ES-I3 (cell line): ENCODE data around the gene SLC24A5.

Source experiments
- H3K36me3 ChIP-seq: 2 replicates; pipeline ENCODE4 v1.6.1; 2013; ENCODE audit warnings: mild to moderate bottlenecking, low read length, control low read depth, moderate library complexity; ENCODE audit not compliant: insufficient read depth
- H3K4me1 ChIP-seq: 2 replicates; pipeline ENCODE4 v1.6.1; 2013; ENCODE audit warnings: mild to moderate bottlenecking, control low read depth, low read length; ENCODE audit not compliant: insufficient read depth
- H3K9ac ChIP-seq: 2 replicates; pipeline ENCODE4 v1.6.1; 2013; ENCODE audit warnings: low read depth, mild to moderate bottlenecking, low read length, moderate library complexity
- H3K9me3 ChIP-seq: 2 replicates; pipeline ENCODE4 v1.6.1; 2013; ENCODE audit warnings: mild to moderate bottlenecking, low read length, moderate library complexity; ENCODE audit not compliant: control insufficient read depth, insufficient read depth

The SLC24A5 gene

GRCh38 chr15:48120745-48121144 is at the start of gene SLC24A5:
TSS of gene SLC24A5 (plus strand) at chr15:48120990. CDS start at chr15:48121045, 55 bp downstream.
- H3K4me1 ChIP-seq = peaks cover 4% of the 10 kb centered on the region; the same call in 1 of the 2 replicates
- no peaks in the 10 kb centered on the region for H3K9me3 ChIP-seq
- no peaks in the 10 kb centered on the region for H3K36me3 ChIP-seq
- H3K9ac ChIP-seq = no peak within 1 kb of the TSS

GRCh38 chr15:48072941-48073340 is 47.8 kb upstream of the SLC24A5 start:
- Histone ChIP-seq H3K36me3 (no peaks in the 10 kb centered on the region), H3K4me1 (no peaks in the 10 kb centered on the region), H3K9me3 (peaks cover 2% of the 10 kb centered on the region; the same call in 1 of the 2 replicates), H3K9ac (no peak overlapping the region)

GRCh38 chr15:48073881-48074280 is 46.9 kb upstream of the SLC24A5 start:
- Histone ChIP-seq H3K9ac (no peak overlapping the region), H3K9me3 (peaks cover 2% of the 10 kb centered on the region; the same call in 1 of the 2 replicates), H3K4me1 (no peaks in the 10 kb centered on the region), H3K36me3 (no peaks in the 10 kb centered on the region)

GRCh38 chr15:48076454-48076853 is 44.3 kb upstream of the SLC24A5 start:
- H3K36me3 ChIP-seq = no peaks in the 10 kb centered on the region
- H3K9ac ChIP-seq = no peak overlapping the region
- no peaks in the 10 kb centered on the region for H3K4me1 ChIP-seq
- peaks cover 2% of the 10 kb centered on the region; the same call in 1 of the 2 replicates for H3K9me3 ChIP-seq

- peaks cover 2% of the 10 kb centered on the region; the same call in 1 of the 2 replicates for H3K9me3 ChIP-seq
- H3K9ac ChIP-seq = no peak overlapping the region
- no peaks in the 10 kb centered on the region for H3K4me1 ChIP-seq
- H3K36me3 ChIP-seq = no peaks in the 10 kb centered on the region
Measured at GRCh38 chr15:48077616-48078184, 43.1 kb upstream of the SLC24A5 start.

GRCh38 chr15:48084759-48085590 is 35.8 kb upstream of the SLC24A5 start:
- Histone ChIP-seq H3K9me3 (peaks cover 19% of the 10 kb centered on the region), H3K4me1 (no peaks in the 10 kb centered on the region), H3K36me3 (no peaks in the 10 kb centered on the region), H3K9ac (no peak overlapping the region)

GRCh38 chr15:48085591-48085930 is 35.2 kb upstream of the SLC24A5 start:
- no peak overlapping the region for H3K9ac ChIP-seq
- peaks cover 19% of the 10 kb centered on the region for H3K9me3 ChIP-seq
- H3K36me3 ChIP-seq = no peaks in the 10 kb centered on the region
- H3K4me1 ChIP-seq = no peaks in the 10 kb centered on the region

- H3K9ac ChIP-seq = no peak overlapping the region
- H3K9me3 ChIP-seq = peaks cover 19% of the 10 kb centered on the region
- H3K36me3 ChIP-seq = no peaks in the 10 kb centered on the region
- H3K4me1 ChIP-seq = no peaks in the 10 kb centered on the region
Measured at GRCh38 chr15:48086133-48086532, 34.7 kb upstream of the SLC24A5 start.

GRCh38 chr15:48086576-48086975 is 34.2 kb upstream of the SLC24A5 start:
- H3K36me3 ChIP-seq = no peaks in the 10 kb centered on the region
- H3K9me3 ChIP-seq = peaks cover 19% of the 10 kb centered on the region
- H3K4me1 ChIP-seq = no peaks in the 10 kb centered on the region
- no peak overlapping the region for H3K9ac ChIP-seq

- Histone ChIP-seq H3K36me3 (no peaks in the 10 kb centered on the region), H3K4me1 (no peaks in the 10 kb centered on the region), H3K9me3 (peaks cover 19% of the 10 kb centered on the region), H3K9ac (no peak overlapping the region)
Measured at GRCh38 chr15:48087844-48088243, 32.9 kb upstream of the SLC24A5 start.

GRCh38 chr15:48089702-48090101 is 31.1 kb upstream of the SLC24A5 start:
- H3K9ac ChIP-seq = no peak overlapping the region
- no peaks in the 10 kb centered on the region for H3K4me1 ChIP-seq
- H3K36me3 ChIP-seq = no peaks in the 10 kb centered on the region
- peaks cover 19% of the 10 kb centered on the region for H3K9me3 ChIP-seq

GRCh38 chr15:48090115-48090514 is 30.7 kb upstream of the SLC24A5 start:
- no peak overlapping the region for H3K9ac ChIP-seq

GRCh38 chr15:48090666-48091065 is 30.1 kb upstream of the SLC24A5 start:
- Histone ChIP-seq H3K4me1 (no peaks in the 10 kb centered on the region), H3K9ac (no peak overlapping the region), H3K9me3 (peaks cover 19% of the 10 kb centered on the region), H3K36me3 (no peaks in the 10 kb centered on the region)

More at GRCh38 chr15:48090115-48090514, 30.7 kb upstream of the SLC24A5 start:
- Histone ChIP-seq H3K9me3 (peaks cover 19% of the 10 kb centered on the region), H3K4me1 (no peaks in the 10 kb centered on the region), H3K36me3 (no peaks in the 10 kb centered on the region)

- Histone ChIP-seq H3K9ac (no peak overlapping the region), H3K36me3 (no peaks in the 10 kb centered on the region), H3K9me3 (peaks cover 12% of the 10 kb centered on the region), H3K4me1 (no peaks in the 10 kb centered on the region)
Measured at GRCh38 chr15:48091522-48091921, 29.3 kb upstream of the SLC24A5 start.

- Histone ChIP-seq H3K9ac (no peak overlapping the region), H3K4me1 (no peaks in the 10 kb centered on the region), H3K36me3 (no peaks in the 10 kb centered on the region), H3K9me3 (no peaks in the 10 kb centered on the region)
Measured at GRCh38 chr15:48096355-48096786, 24.4 kb upstream of the SLC24A5 start.
